ENCODE measurements around the gene SETX. TPM values are rescaled to one million over a fixed set of nuclear protein-coding genes. Genes with fewer than 3 reads are reported as not detected.

Gene SETX
- total and polyA plus RNA-seq, 2 of the 13 experiments (the other 11 are each of a cell fraction or from before 2014, with no cell fraction given): 13.2 to 39.0 TPM

DNA sequence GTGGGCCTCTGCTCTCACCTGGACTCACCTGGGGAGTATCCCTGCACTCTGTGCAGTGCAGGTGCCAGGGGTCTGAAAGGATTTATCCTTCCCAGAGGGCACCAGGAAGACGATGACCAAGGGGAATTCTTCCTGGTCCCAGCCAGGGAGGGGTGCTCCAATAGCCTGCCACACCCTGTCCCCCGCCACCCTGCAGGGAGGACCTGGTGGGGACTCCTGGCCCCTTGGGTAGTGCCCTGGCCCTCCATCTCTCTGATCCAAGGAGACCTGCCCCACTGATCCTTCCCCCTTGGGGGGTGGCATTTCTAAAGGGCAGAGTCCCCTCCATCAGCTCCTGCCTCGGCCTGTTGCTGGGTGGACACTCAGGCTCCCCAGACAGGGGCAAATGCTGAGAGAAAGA lies 122.3 kb downstream of the SETX start (continued):
- TF ChIP-seq ZNF3 (CRISPR knock-in tag; IDR thresholded peaks at IDR 0.05) (no peak), ZKSCAN5 (CRISPR knock-in tag; IDR thresholded peaks at IDR 0.05) (no peak), ZNF737 (CRISPR knock-in tag; IDR thresholded peaks at IDR 0.05; ENCODE audit: borderline replicate concordance) (no peak), ZNF552 (CRISPR knock-in tag; IDR thresholded peaks at IDR 0.05; ENCODE audit: borderline replicate concordance) (no peak), HDAC1 (CRISPR knock-in tag; IDR thresholded peaks at IDR 0.05) (no peak), ZNF350 (CRISPR knock-in tag; IDR thresholded peaks at IDR 0.05; ENCODE audit: borderline replicate concordance, low read depth) (no peak)

- intact Hi-C loops (cut with micrococcal nuclease; ENCODE audit: unreplicated experiment): no loop called here
- H3K4me1 ChIP-seq (ENCODE audit: insufficient read depth, low read length): no peaks in the 10 kb centered on the region
- ATAC-seq: no peak
- H3K27me3 ChIP-seq (ENCODE audit: control insufficient read depth in 1 of 2, insufficient read depth in 2 of 2, low read length in 2 of 2): peaks cover 11 to 83% of the 10 kb centered on the region in 2 experiments; a peak in 4 of 5 replicates
- no peaks in the 10 kb centered on the region for H3K79me2 ChIP-seq (ENCODE audit: insufficient read depth, low read length)
- H2AFZ ChIP-seq (ENCODE audit: low read length): no peak overlapping the region
- CTCF ChIA-PET (ENCODE audit: low intra/inter-chr PET ratio, low total read pairs): no interaction called here
- H3K36me3 ChIP-seq (replicated peaks in 1 of 2; ENCODE audit: control insufficient read depth in 1 of 2, insufficient read depth in 2 of 2, low read length in 2 of 2): no peaks in the 10 kb centered on the region
- POLR2A ChIA-PET: no interaction called here
- TF ChIP-seq NFATC3 (CRISPR knock-in tag; IDR thresholded peaks at IDR 0.05) (no peak), HBP1 (CRISPR knock-in tag; IDR thresholded peaks at IDR 0.05; ENCODE audit: low read depth) (no peak), FOSL1 (CRISPR knock-in tag; IDR thresholded peaks at IDR 0.05; ENCODE audit: borderline replicate concordance) (no peak), JUNB (CRISPR knock-in tag; IDR thresholded peaks at IDR 0.05; ENCODE audit: borderline replicate concordance) (no peak), BCL3 (CRISPR knock-in tag; IDR thresholded peaks at IDR 0.05) (no peak), SYNCRIP (IDR thresholded peaks at IDR 0.05; ENCODE audit: insufficient read depth, low read depth, low read length) (no peak), ZNF383 (CRISPR knock-in tag; IDR thresholded peaks at IDR 0.05; ENCODE audit: borderline replicate concordance) (no peak)
- BruUV-seq (replicated peaks): no TSS peak
- H3K9me3 ChIP-seq (ENCODE audit: low read length): no peaks in the 10 kb centered on the region
- in situ Hi-C loops (cut with HindIII; ENCODE audit: extremely low pct_ligation_motif_present, low pct_unique_long_range_greater_than_20kb): loop anchor here (25.0 kb wide), 1 partner anchor 644 kb away; no protein-coding TSS in a partner anchor
- H3K9ac ChIP-seq (ENCODE audit: insufficient read depth, low read depth, low read length): no peak overlapping the region
- 6% methylated on average over 7 of the region's 20 CpGs for WGBS (ENCODE audit: low lambda C conversion rate)
- no peak for DNase-seq (ENCODE audit: low spot score)
- no peak overlapping the region for H3K4me3 ChIP-seq (replicated peaks in 1 of 3; ENCODE audit: insufficient read depth in 1 of 3, low read depth in 2 of 3, low read length in 3 of 3)
- no peak for FAIRE-seq
- H4K20me1 ChIP-seq (ENCODE audit: insufficient read depth, low read length): 0 out of 2 replicates have a peak, but pooled peaks cover 6% of the 10 kb centered on the region
- H3K27ac ChIP-seq (ENCODE audit: extremely low read length, insufficient read depth, low read length): no peak overlapping the region
- H3K4me2 ChIP-seq (ENCODE audit: low read depth, low read length): no peak overlapping the region
Observed at GRCh38 chr9:132231019-132231701, 123.6 kb downstream of the SETX start.
